Activated CD4-positive, alpha-beta T cell treated with anti-CD3 and anti-CD28 coated beads, Interleukin-2, Interleukin-6, amounts not matched to agents 100 ng/mL and 50 ng/mL, durations not matched to agents 16 hours and 8 hours (primary cell): ENCODE data around the gene ZNF678.

Experiments used
- DNase-seq: peaks from one replicate; pipeline ENCODE4 v3.0.0-alpha.2; 2020

Gene ZNF678

DNA sequence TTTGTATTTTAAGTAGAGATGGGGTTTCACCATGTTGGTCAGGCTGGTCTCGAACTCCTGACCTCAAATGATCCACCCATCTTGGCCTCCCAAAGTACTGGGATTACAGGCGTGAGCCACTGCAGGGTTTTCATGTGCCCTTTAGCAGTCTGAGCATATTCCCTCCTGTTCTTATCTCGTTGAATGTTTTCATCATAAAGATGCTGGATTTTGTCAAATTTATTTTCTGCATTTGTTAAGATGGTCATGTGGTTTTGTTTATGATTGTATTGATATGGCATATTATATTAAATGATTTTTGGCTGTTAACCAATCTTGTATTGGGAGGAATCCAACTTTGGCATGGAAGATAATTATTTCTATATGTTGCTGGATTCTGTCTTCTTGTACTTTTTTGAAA lies 163.0 kb downstream of the ZNF678 start:
- no peak for DNase-seq
